ENCODE data around the gene EIF4E2. TPM values are rescaled to one million over a fixed set of nuclear protein-coding genes. Genes with fewer than 3 reads are reported as not detected.

EIF4E2 gene
- total and polyA plus RNA-seq, 10 donors, result 29.3 to 61.1 (median 45.5) TPM

DNA sequence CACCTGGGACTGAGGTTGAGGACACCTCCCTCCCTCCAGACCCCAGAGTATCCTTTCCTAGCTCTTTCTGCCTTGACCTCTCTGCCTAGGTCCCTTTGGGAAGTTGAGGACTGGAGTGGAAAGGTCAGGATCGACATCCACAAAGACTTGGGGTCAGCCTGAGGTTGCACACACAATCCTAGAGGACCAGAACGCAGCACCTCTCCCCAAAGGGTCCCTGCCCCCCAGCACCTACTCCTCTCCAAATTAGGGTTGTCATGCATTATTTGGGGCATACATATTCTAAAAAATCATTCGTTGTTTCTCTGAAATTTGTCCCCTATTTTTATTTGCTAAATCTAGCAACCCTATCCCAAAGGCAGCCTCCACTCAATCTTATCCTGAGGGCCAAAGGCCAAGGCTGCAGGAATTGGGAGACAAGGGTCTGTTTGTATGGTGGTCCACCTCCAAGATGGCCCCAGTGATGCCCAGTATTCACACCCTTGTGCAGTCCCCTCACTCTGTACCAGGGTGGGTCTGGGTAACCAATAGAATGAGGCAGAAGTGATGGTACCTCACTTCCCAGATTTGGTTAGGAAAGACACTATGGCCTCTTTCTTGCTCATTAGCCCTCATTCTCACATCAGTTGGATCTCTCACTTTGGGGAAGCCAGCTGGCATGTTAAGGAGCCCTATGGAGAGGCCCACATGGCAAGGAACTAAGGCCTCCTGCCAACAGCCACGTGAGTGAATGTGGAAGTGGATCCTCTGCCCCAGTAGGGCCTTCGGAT, 14.5 kb upstream of the EIF4E2 start:
- TF ChIP-seq, protein P1, sequence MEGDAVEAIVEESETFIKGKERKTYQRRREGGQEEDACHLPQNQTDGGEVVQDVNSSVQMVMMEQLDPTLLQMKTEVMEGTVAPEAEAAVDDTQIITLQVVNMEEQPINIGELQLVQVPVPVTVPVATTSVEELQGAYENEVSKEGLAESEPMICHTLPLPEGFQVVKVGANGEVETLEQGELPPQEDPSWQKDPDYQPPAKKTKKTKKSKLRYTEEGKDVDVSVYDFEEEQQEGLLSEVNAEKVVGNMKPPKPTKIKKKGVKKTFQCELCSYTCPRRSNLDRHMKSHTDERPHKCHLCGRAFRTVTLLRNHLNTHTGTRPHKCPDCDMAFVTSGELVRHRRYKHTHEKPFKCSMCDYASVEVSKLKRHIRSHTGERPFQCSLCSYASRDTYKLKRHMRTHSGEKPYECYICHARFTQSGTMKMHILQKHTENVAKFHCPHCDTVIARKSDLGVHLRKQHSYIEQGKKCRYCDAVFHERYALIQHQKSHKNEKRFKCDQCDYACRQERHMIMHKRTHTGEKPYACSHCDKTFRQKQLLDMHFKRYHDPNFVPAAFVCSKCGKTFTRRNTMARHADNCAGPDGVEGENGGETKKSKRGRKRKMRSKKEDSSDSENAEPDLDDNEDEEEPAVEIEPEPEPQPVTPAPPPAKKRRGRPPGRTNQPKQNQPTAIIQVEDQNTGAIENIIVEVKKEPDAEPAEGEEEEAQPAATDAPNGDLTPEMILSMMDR (IDR thresholded peaks at IDR 0.05 in 8 of 11, conservative IDR thresholded peaks at IDR 0.05 in 3 of 11), result no peak
- TF ChIP-seq POLR2A (IDR thresholded peaks at IDR 0.05), result no peak
- no peak for TF ChIP-seq POLR2AphosphoS5 (IDR thresholded peaks at IDR 0.05)
- no peak overlapping the region for H3K4me3 ChIP-seq
- intact Hi-C loops (cut with DNase I; ENCODE audit: low total_unique reads), result no loop called here
- peaks cover 0 to 10% (median 6%) of the 10 kb centered on the region in 8 donors for H3K9me3 ChIP-seq
- peak; percentile 24 for DNase-seq
- H3K27ac ChIP-seq, result no peak overlapping the region
- peaks cover 0 to 17% (median 0%) of the 10 kb centered on the region in 6 donors for H3K4me1 ChIP-seq
- H3K27me3 ChIP-seq (replicated peaks in 1 of 7), result peaks cover 0 to 80% (median 12%) of the 10 kb centered on the region in 7 donors
- WGBS, 5 donors, result 82 to 93% (median 86%) methylated on average over 5 of the region's 5 CpGs
- H3K36me3 ChIP-seq, result no peaks in the 10 kb centered on the region

DNA sequence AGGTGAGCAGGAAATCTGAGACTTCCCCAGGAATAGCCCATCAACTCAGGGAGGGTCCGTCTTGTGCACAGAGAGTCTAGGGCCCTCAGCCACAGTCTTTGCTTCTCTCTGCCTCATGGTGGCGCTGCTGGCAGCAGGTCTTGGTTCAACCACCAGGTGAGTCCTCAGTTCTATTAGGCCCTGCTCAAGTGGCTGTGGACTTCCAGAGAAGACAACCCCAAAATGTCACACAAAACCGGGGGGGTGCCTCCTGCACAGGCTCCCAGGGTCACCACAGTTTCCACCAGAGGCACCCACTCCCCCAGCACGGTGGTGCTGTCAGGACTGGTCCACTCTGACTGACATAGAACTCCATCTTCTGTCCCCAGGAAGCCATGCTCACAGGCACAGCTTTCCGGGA, 13.4 kb upstream of the EIF4E2 start:
- H3K4me3 ChIP-seq, result no peak overlapping the region
- H3K27ac ChIP-seq, result no peak overlapping the region
- peaks cover 0 to 10% (median 6%) of the 10 kb centered on the region in 8 donors for H3K9me3 ChIP-seq
- H3K36me3 ChIP-seq, result no peaks in the 10 kb centered on the region
- DNase-seq, result peak; percentile 33
- TF ChIP-seq POLR2A (IDR thresholded peaks at IDR 0.05) (no peak), POLR2AphosphoS5 (IDR thresholded peaks at IDR 0.05) (no peak)
- TF ChIP-seq, protein P1 (IDR thresholded peaks at IDR 0.05 in 8 of 11, conservative IDR thresholded peaks at IDR 0.05 in 3 of 11), result no peak
- H3K4me1 ChIP-seq, result peaks cover 0 to 26% (median 0%) of the 10 kb centered on the region in 6 donors
- peaks cover 0 to 72% (median 12%) of the 10 kb centered on the region in 7 donors for H3K27me3 ChIP-seq (replicated peaks in 1 of 7)
- intact Hi-C loops (cut with DNase I; ENCODE audit: low total_unique reads), result no loop called here
- 64 to 74% (median 67%) methylated on average over 4 to 5 of the region's 5 CpGs for WGBS, 5 donors

DNA sequence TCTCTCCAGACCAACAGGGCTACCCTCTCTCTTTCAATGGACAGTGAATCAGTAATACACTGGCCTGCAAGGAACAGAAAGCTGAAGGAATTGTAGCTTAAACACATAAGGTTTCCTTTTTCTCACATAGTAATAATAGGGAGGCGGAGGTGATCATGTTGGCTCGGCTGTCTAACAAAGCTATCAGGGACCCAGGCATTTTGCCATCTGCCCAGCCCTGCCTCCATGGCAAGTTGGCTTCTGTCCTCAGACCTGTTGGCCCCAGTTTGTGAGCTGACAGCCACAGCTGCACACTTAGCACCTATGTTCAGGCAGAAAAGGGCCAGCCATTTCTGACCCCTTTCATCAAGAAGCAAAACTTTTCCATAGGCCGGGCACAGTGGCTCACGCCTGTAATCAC, 13.0 kb upstream of the EIF4E2 start:
- Histone ChIP-seq H3K4me1 (peaks cover 0 to 26% (median 0%) of the 10 kb centered on the region in 6 donors), H3K9me3 (peaks cover 0 to 10% (median 6%) of the 10 kb centered on the region in 8 donors), H3K4me3 (no peak overlapping the region), H3K36me3 (no peaks in the 10 kb centered on the region), H3K27ac (no peak overlapping the region), H3K27me3 (replicated peaks in 1 of 7) (peaks cover 0 to 70% (median 12%) of the 10 kb centered on the region in 7 donors)
- intact Hi-C loops (cut with DNase I; ENCODE audit: low total_unique reads), result no loop called here
- TF ChIP-seq POLR2AphosphoS5 (IDR thresholded peaks at IDR 0.05), result no peak
- TF ChIP-seq, protein P1 (IDR thresholded peaks at IDR 0.05 in 8 of 11, conservative IDR thresholded peaks at IDR 0.05 in 3 of 11), result no peak
- no peak for TF ChIP-seq POLR2A (IDR thresholded peaks at IDR 0.05)
- whole genome bisulfite sequencing, 5 donors, result 88 to 99% (median 97%) methylated on average over 4 of the region's 4 CpGs
- peak; percentile 46 for DNase-seq

DNA sequence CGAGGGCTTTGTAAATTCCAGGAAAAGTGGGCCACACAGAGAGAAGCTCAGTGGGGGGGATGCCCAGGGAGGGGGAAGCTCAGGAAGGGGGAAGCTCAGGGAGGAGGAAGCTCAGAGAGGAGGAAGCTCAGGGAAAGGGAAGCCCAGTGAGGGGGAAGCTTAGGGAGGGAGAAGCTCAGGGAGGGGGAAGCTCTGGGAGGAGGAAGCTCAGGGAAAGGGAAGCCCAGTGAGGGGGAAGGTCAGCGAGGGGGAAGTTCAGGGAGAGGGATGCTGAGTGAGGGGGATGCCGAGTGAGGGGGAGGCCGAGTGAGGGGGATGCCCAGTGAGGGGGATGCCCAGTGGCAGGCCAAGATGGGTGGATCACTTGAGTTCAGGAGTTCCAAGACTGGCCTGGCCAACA, 11.8 kb upstream of the EIF4E2 start:
- no peak overlapping the region for H3K27ac ChIP-seq
- WGBS, 5 donors, result 2 to 9% (median 6%) methylated on average over 4 of the region's 4 CpGs
- TF ChIP-seq, protein P1 (IDR thresholded peaks at IDR 0.05 in 8 of 11, conservative IDR thresholded peaks at IDR 0.05 in 3 of 11), result no peak
- TF ChIP-seq POLR2A (IDR thresholded peaks at IDR 0.05) (no peak), POLR2AphosphoS5 (IDR thresholded peaks at IDR 0.05) (no peak)
- DNase-seq, result peak; percentile 66
- H3K9me3 ChIP-seq, result peaks cover 0 to 10% (median 6%) of the 10 kb centered on the region in 8 donors
- intact Hi-C loops (cut with DNase I; ENCODE audit: low total_unique reads), result no loop called here
- peaks cover 0 to 59% (median 12%) of the 10 kb centered on the region in 7 donors for H3K27me3 ChIP-seq (replicated peaks in 1 of 7)
- H3K36me3 ChIP-seq, result peaks cover 0 to 4% (median 0%) of the 10 kb centered on the region in 6 donors
- H3K4me3 ChIP-seq, result no peak overlapping the region
- peaks cover 0 to 26% (median 0%) of the 10 kb centered on the region in 6 donors for H3K4me1 ChIP-seq

Data from spleen (tissue), 11 donors.